Ascending aorta (tissue), 2 donors: ENCODE results near the gene RPS3A. TPM values are rescaled to one million over a fixed set of nuclear protein-coding genes. Genes with fewer than 3 reads are reported as not detected.
A peak's percentile ranks its signal among the peaks of the same experiment; 100 is the strongest.
"Not testable (repeated sequence)": the region's sequence is repeated elsewhere in the genome, so short reads cannot be mapped to it uniquely, and the experiment has no call there.

Source experiments
- DNase-seq, 2 donors: peaks; one replicate each; pipeline ENCODE4 v3.0.0-alpha.2; 2019; ENCODE audit warnings: low spot score in 2 of 2
- H3K27ac ChIP-seq, 2 donors: fragments of 200-600 bp; sonication (generic); one replicate each; pipeline ENCODE4 v1.5.1; 2016 to 2017; ENCODE audit warnings: mild to moderate bottlenecking in 1 of 2
- H3K27me3 ChIP-seq: fragments of 200-600 bp; sonication (generic); one replicate; pipeline ENCODE4 v1.5.1; 2017
- H3K36me3 ChIP-seq, 2 donors: fragments of 200-600 bp; sonication (generic); one replicate each; pipeline ENCODE4 v1.5.1; 2016
- H3K4me1 ChIP-seq, 2 donors: fragments of 200-600 bp; sonication (generic); one replicate each; pipeline ENCODE4 v1.5.1; 2016 to 2017; ENCODE audit warnings: mild to moderate bottlenecking in 1 of 2
- H3K4me3 ChIP-seq, 2 donors: fragments of 200-600 bp; sonication (generic); one replicate each; pipeline ENCODE4 v1.5.1; 2016 to 2017; ENCODE audit warnings: mild to moderate bottlenecking in 1 of 2
- H3K9me3 ChIP-seq, 2 donors: fragments of 200-600 bp; sonication (generic); one replicate each; pipeline ENCODE4 v1.5.1; 2016
- intact Hi-C: fragments of 100-400 bp; cut with DNase I; formaldehyde crosslinking; loops from one replicate; pipeline ENCODE4 v1.15.1; 2023
- total RNA-seq: library from RNA; depleted of rRNA; stranded (reverse); fragments of >200 nt; gene quantifications from one replicate; pipeline ENCODE4 v1.1.0, GENCODE V29; 2016
- TF ChIP-seq, protein P1 (sequence below), 3 experiments: fragments of 200-600 bp in 2 of 3; fragments of 450-650 bp in 1 of 3; sonication (generic) in 2 of 3; IDR thresholded peaks; one replicate each; pipeline ENCODE4 v1.5.1; 2016 to 2019; ENCODE audit warnings: antibody characterized with exemption in 3 of 3, mild to moderate bottlenecking in 1 of 3, moderate library complexity in 1 of 3

Gene RPS3A
- total RNA-seq, 1 donor from 2014 or later: 1,276 TPM

- Histone ChIP-seq H3K4me1 (no peaks in the 10 kb centered on the region), H3K36me3 (peaks cover 6 to 36% of the 10 kb centered on the region in 2 donors), H3K4me3 (no peak overlapping the region), H3K9me3 (no peaks in the 10 kb centered on the region), H3K27ac (peak overlapping the region; percentile 5 to 74), H3K27me3 (no peaks in the 10 kb centered on the region)
- peak in 1 of 2 donors; percentile 73 for DNase-seq
- intact Hi-C loops: loop anchor here (2.0 kb wide), 1 partner anchor 245 kb away; no protein-coding TSS in a partner anchor
- TF ChIP-seq, protein P1, sequence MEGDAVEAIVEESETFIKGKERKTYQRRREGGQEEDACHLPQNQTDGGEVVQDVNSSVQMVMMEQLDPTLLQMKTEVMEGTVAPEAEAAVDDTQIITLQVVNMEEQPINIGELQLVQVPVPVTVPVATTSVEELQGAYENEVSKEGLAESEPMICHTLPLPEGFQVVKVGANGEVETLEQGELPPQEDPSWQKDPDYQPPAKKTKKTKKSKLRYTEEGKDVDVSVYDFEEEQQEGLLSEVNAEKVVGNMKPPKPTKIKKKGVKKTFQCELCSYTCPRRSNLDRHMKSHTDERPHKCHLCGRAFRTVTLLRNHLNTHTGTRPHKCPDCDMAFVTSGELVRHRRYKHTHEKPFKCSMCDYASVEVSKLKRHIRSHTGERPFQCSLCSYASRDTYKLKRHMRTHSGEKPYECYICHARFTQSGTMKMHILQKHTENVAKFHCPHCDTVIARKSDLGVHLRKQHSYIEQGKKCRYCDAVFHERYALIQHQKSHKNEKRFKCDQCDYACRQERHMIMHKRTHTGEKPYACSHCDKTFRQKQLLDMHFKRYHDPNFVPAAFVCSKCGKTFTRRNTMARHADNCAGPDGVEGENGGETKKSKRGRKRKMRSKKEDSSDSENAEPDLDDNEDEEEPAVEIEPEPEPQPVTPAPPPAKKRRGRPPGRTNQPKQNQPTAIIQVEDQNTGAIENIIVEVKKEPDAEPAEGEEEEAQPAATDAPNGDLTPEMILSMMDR (IDR thresholded peaks at IDR 0.05): peak; percentile 56 to 69 (median 59)
Observed at GRCh38 chr4:151117371-151117962, 18.0 kb downstream of the RPS3A start.

DNA sequence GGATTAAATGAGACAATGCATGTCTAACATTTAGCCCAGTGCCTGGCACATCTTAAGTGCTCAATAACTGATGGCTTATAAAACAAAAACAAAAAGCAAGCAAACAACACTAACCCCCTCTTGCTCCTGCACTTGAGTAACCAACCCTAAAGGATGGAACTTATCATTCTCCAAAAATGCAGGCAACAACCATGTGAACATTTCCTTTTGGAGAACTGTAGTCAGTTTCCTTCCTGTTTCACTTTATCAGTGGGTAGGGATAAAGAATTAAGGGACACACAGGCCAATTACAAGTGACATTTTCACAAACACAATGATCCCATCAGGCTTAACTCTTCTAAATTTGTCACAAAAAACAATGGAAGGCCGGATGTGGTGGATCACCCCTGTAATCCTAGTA is 30.4 kb downstream of the RPS3A start:
- no peaks in the 10 kb centered on the region for H3K4me1 ChIP-seq
- H3K27ac ChIP-seq: no peak overlapping the region
- no peak for DNase-seq
- no peaks in the 10 kb centered on the region for H3K27me3 ChIP-seq
- TF ChIP-seq, protein P1 (IDR thresholded peaks at IDR 0.05): no peak
- no peak overlapping the region for H3K4me3 ChIP-seq
- H3K36me3 ChIP-seq: peaks cover 47 to 87% of the 10 kb centered on the region in 2 donors
- intact Hi-C loops: no loop called here
- H3K9me3 ChIP-seq: no peaks in the 10 kb centered on the region

DNA sequence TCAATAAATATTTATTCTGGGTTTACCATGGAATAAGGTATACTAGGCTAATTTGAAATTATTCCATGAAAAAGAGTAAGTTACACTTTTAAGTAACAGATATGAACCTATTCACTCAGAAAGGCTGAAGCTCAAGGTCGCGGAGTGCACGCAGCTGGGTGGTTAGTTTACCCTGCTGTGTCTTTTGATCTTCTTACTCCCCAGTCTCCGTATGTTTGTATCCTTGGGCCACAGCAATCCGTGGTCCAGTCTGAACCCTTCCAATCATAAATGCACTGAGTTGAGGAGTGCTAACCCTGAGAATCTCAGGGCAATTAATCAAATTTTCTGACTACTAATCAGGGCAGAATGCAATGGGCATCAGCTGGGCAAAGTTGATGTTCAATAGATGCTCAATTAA is 33.9 kb downstream of the RPS3A start:
- Histone ChIP-seq H3K4me1 (no peaks in the 10 kb centered on the region), H3K4me3 (no peak overlapping the region), H3K27me3 (no peaks in the 10 kb centered on the region), H3K9me3 (no peaks in the 10 kb centered on the region), H3K27ac (no peak overlapping the region), H3K36me3 (peaks cover 38 to 74% of the 10 kb centered on the region in 2 donors)
- DNase-seq: no peak
- intact Hi-C loops: no loop called here
- TF ChIP-seq, protein P1 (IDR thresholded peaks at IDR 0.05): no peak

DNA sequence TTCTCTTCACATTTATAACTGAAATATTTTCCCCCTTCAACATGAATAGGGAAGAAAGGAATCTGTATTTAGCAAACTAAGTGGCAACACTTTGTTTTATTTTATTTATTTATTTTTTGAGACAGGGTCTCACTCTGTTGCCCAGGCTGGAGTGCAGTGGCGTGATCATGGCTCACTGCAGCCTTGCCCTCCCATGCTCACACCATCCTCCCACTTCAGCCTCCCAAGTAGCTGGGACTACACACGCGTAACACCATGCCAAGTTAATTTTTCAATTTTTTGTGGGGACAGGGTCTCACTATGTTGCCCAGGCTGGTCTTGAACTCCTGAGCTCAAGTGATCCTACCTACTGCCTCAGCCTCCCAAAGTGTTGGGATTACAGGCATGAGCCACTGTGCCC is 36.6 kb downstream of the RPS3A start:
- H3K9me3 ChIP-seq, H3K4me3 ChIP-seq, intact Hi-C loops, H3K4me1 ChIP-seq, H3K27me3 ChIP-seq, DNase-seq, H3K27ac ChIP-seq: not testable (repeated sequence)
- peaks cover 25 to 68% of the 10 kb centered on the region in 2 donors for H3K36me3 ChIP-seq

GRCh38 chr4:151139814-151140213 is 40.4 kb downstream of the RPS3A start:
- Histone ChIP-seq H3K27ac (no peak overlapping the region), H3K27me3 (no peaks in the 10 kb centered on the region)
- intact Hi-C loops: no loop called here

GRCh38 chr4:151142758-151143157 is 43.3 kb downstream of the RPS3A start:
- Histone ChIP-seq H3K4me1 (no peaks in the 10 kb centered on the region), H3K9me3 (no peaks in the 10 kb centered on the region), H3K27me3 (no peaks in the 10 kb centered on the region), H3K27ac (no peak overlapping the region), H3K4me3 (no peak overlapping the region), H3K36me3 (peaks cover 9 to 64% of the 10 kb centered on the region in 2 donors)
- DNase-seq: no peak
- intact Hi-C loops: no loop called here
- TF ChIP-seq, protein P1 (IDR thresholded peaks at IDR 0.05): no peak

More at GRCh38 chr4:151139814-151140213, 40.4 kb downstream of the RPS3A start:
- TF ChIP-seq, protein P1 (IDR thresholded peaks at IDR 0.05): no peak
- Histone ChIP-seq H3K4me3 (no peak overlapping the region), H3K36me3 (peaks cover 15 to 53% of the 10 kb centered on the region in 2 donors), H3K4me1 (no peaks in the 10 kb centered on the region), H3K9me3 (no peaks in the 10 kb centered on the region)
- no peak for DNase-seq
